Measurements from ENCODE around the gene HAVCR2. TPM values are rescaled to one million over a fixed set of nuclear protein-coding genes. Genes with fewer than 3 reads are reported as not detected.

The HAVCR2 gene
- total RNA-seq, 1 donor from 2014 or later, result 0.21 TPM

DNA sequence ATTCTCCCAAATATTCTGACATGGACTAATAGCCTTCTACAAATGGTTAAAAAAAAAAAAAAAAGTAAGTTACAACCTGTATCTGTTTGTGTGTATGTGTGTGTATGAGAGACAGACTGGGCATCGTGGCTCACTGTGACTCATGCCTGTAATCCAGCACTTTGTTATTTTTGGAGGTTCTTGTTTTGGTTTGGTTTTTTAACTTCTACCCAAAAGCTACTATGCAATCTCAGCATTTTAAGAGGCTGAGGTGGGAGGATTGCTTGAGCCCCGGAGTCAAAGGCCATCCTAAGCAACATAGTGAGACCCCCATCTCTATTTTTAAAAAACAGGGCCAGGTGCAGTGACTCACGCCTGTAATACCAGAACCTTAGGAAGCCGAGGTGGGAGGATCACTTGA is 32.3 kb downstream of the HAVCR2 start:
- DNase-seq (ENCODE audit: extremely low spot score, unreplicated experiment), result no peak
- H3K9me3 Mint-ChIP-seq (ENCODE audit: unreplicated experiment), result no peaks in the 10 kb centered on the region
- H3K4me3 Mint-ChIP-seq (ENCODE audit: unreplicated experiment), result no peak overlapping the region
- TF ChIP-seq, protein P1, sequence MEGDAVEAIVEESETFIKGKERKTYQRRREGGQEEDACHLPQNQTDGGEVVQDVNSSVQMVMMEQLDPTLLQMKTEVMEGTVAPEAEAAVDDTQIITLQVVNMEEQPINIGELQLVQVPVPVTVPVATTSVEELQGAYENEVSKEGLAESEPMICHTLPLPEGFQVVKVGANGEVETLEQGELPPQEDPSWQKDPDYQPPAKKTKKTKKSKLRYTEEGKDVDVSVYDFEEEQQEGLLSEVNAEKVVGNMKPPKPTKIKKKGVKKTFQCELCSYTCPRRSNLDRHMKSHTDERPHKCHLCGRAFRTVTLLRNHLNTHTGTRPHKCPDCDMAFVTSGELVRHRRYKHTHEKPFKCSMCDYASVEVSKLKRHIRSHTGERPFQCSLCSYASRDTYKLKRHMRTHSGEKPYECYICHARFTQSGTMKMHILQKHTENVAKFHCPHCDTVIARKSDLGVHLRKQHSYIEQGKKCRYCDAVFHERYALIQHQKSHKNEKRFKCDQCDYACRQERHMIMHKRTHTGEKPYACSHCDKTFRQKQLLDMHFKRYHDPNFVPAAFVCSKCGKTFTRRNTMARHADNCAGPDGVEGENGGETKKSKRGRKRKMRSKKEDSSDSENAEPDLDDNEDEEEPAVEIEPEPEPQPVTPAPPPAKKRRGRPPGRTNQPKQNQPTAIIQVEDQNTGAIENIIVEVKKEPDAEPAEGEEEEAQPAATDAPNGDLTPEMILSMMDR (IDR thresholded peaks at IDR 0.05), result no peak
- peaks cover 5% of the 10 kb centered on the region for H3K4me1 Mint-ChIP-seq (ENCODE audit: unreplicated experiment)
- H3K27me3 Mint-ChIP-seq (ENCODE audit: unreplicated experiment), result peaks cover 5% of the 10 kb centered on the region
- no peaks in the 10 kb centered on the region for H3K36me3 Mint-ChIP-seq (ENCODE audit: unreplicated experiment)
- H3K27ac Mint-ChIP-seq (ENCODE audit: unreplicated experiment), result no peak overlapping the region

DNA sequence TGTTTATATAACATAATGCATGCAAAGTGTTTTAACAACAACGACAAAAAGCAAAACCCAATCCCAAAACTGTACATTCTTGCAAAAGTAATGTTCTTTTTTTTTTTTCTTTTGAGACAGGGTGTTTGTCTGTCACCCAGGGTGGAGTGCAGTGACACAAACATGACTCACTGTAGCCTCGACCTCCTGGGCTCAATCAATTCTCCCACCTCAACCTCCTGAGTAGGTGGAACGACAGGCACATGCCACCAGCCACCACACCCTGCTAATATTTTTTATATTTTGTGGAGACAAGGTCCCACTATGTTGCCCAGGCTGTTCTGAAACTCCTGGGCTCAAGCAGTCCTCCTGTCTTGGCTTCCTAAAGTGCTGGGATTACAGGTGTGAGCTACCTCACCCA is 36.3 kb downstream of the HAVCR2 start:
- DNase-seq (ENCODE audit: extremely low spot score, unreplicated experiment), result no peak
- H3K9me3 Mint-ChIP-seq (ENCODE audit: unreplicated experiment), result no peaks in the 10 kb centered on the region
- H3K4me3 Mint-ChIP-seq (ENCODE audit: unreplicated experiment), result no peak overlapping the region
- TF ChIP-seq, protein P1 (IDR thresholded peaks at IDR 0.05), result no peak
- H3K36me3 Mint-ChIP-seq (ENCODE audit: unreplicated experiment), result no peaks in the 10 kb centered on the region
- peaks cover 9% of the 10 kb centered on the region for H3K27me3 Mint-ChIP-seq (ENCODE audit: unreplicated experiment)
- peaks cover 5% of the 10 kb centered on the region for H3K4me1 Mint-ChIP-seq (ENCODE audit: unreplicated experiment)
- H3K27ac Mint-ChIP-seq (ENCODE audit: unreplicated experiment), result no peak overlapping the region

DNA sequence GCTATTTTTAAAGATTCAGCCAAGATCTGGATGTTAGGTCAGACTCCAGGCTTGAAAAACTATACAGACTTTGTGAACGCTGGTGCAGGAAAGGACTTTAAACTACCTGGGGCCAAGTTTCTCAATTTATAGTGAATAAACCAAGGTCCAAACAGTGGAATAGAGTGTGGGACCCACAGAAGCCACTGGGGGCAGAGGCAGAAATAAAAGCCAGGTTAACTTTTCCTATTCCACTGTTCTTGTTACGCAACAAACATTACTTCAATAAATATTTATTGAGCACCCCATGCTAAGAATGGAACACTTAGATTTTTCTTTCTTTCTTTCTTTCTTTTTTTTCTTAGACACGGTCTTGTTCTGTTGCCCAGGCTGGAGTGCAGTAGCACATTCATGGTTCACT is 38.9 kb downstream of the HAVCR2 start:
- no peak for DNase-seq (ENCODE audit: extremely low spot score, unreplicated experiment)
- Mint-ChIP-seq H3K27ac (ENCODE audit: unreplicated experiment) (no peak overlapping the region), H3K27me3 (ENCODE audit: unreplicated experiment) (peaks cover 9% of the 10 kb centered on the region), H3K9me3 (ENCODE audit: unreplicated experiment) (no peaks in the 10 kb centered on the region), H3K4me3 (ENCODE audit: unreplicated experiment) (no peak overlapping the region), H3K36me3 (ENCODE audit: unreplicated experiment) (no peaks in the 10 kb centered on the region), H3K4me1 (ENCODE audit: unreplicated experiment) (no peaks in the 10 kb centered on the region)
- TF ChIP-seq, protein P1 (IDR thresholded peaks at IDR 0.05), result no peak

DNA sequence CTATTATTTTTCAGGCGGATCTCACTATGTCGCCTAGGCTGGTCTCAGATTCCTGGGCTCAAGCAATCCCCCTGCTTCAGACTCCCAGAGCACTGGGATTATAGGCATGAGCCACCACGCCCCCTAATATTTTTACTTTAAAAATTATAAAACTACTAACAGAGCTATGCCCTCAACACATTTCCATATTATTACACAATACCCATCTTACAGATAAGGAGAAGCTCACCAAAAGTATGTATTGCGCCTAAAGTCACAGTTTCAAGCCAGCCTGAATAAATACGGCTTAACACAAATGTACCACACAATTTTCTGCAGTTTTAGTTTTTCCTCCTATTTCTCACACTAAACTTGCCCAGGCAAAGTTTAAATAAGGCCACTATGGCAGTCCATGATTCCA is 40.1 kb downstream of the HAVCR2 start:
- H3K27me3 Mint-ChIP-seq (ENCODE audit: unreplicated experiment), result peaks cover 9% of the 10 kb centered on the region

DNA sequence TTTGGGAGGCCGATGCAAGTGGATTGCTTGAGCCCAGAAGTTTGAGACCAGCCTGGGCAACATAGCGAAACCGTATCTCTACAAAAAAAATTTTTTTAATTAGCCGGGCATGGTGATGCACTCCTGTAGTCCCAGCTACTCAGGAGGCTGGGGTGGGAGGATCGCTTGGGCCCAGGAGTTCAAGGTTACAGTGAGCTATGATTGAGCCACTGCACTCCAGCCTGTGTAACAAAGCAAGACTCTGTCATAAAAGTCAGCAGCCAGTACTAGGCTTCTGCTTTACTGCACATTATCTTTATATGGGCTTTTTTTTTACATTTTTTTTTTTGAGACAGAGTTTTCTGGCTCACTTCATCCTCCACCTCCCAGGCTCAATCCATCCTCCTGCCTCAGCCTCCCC is 40.5 kb downstream of the HAVCR2 start:
- H3K4me3 Mint-ChIP-seq (ENCODE audit: unreplicated experiment), result no peak overlapping the region
- no peaks in the 10 kb centered on the region for H3K36me3 Mint-ChIP-seq (ENCODE audit: unreplicated experiment)
- H3K4me1 Mint-ChIP-seq (ENCODE audit: unreplicated experiment), result no peaks in the 10 kb centered on the region
- DNase-seq (ENCODE audit: extremely low spot score, unreplicated experiment), result no peak
- peaks cover 7% of the 10 kb centered on the region for H3K27me3 Mint-ChIP-seq (ENCODE audit: unreplicated experiment)
- TF ChIP-seq, protein P1 (IDR thresholded peaks at IDR 0.05), result no peak
- H3K27ac Mint-ChIP-seq (ENCODE audit: unreplicated experiment), result no peak overlapping the region
- H3K9me3 Mint-ChIP-seq (ENCODE audit: unreplicated experiment), result no peaks in the 10 kb centered on the region

More for the DNA sequence above, 40.1 kb downstream of the HAVCR2 start:
- TF ChIP-seq, protein P1 (IDR thresholded peaks at IDR 0.05), result no peak
- Mint-ChIP-seq H3K4me1 (ENCODE audit: unreplicated experiment) (no peaks in the 10 kb centered on the region), H3K9me3 (ENCODE audit: unreplicated experiment) (no peaks in the 10 kb centered on the region), H3K4me3 (ENCODE audit: unreplicated experiment) (no peak overlapping the region), H3K36me3 (ENCODE audit: unreplicated experiment) (no peaks in the 10 kb centered on the region), H3K27ac (ENCODE audit: unreplicated experiment) (no peak overlapping the region)
- DNase-seq (ENCODE audit: extremely low spot score, unreplicated experiment), result no peak

Data from osteocyte (in vitro differentiated cells).